Ishikawa (cell line): ENCODE results near the gene FKBP15.

Experiments used
- CEBPB ChIP-seq: IDR thresholded peaks from 2 replicates; pipeline ENCODE4 v1.6.1; 2012
- CREB1 ChIP-seq: IDR thresholded peaks from 2 replicates; pipeline ENCODE4 v1.6.1; 2012; ENCODE audit warnings: low read depth
- EGR1 ChIP-seq: IDR thresholded peaks from 2 replicates; pipeline ENCODE4 v1.6.1; 2012
- EP300 ChIP-seq: IDR thresholded peaks from 2 replicates; pipeline ENCODE4 v1.6.1; 2012; ENCODE audit warnings: borderline replicate concordance
- FOXM1 ChIP-seq: IDR thresholded peaks from 2 replicates; pipeline ENCODE4 v1.6.1; 2012; ENCODE audit warnings: low read depth, borderline replicate concordance
- NFIC ChIP-seq: IDR thresholded peaks from 2 replicates; pipeline ENCODE4 v1.6.1; 2012
- RAD21 ChIP-seq: IDR thresholded peaks from 2 replicates; pipeline ENCODE4 v1.6.1; 2012; ENCODE audit warnings: low read depth
- TAF1 ChIP-seq: IDR thresholded peaks from 2 replicates; pipeline ENCODE4 v1.6.1; 2012; ENCODE audit warnings: low read depth, mild to moderate bottlenecking
- TCF12 ChIP-seq: IDR thresholded peaks from 2 replicates; pipeline ENCODE4 v1.6.1; 2012; ENCODE audit warnings: low read depth
- TEAD4 ChIP-seq: IDR thresholded peaks from 2 replicates; pipeline ENCODE4 v1.6.1; 2012
- YY1 ChIP-seq: IDR thresholded peaks from 2 replicates; pipeline ENCODE4 v1.6.1; 2012; ENCODE audit warnings: low read depth
- ZBTB7A ChIP-seq: IDR thresholded peaks from 2 replicates; pipeline ENCODE4 v1.6.1; 2012; ENCODE audit warnings: low read depth
- TF ChIP-seq, protein P1 (sequence below): IDR thresholded peaks from 2 replicates; pipeline ENCODE4 v1.6.1; 2012; ENCODE audit warnings: low read depth, mild to moderate bottlenecking
- TF ChIP-seq, protein P2 (sequence below): IDR thresholded peaks from 2 replicates; pipeline ENCODE4 v1.6.1; 2012
- TF ChIP-seq, protein P3 (sequence below): IDR thresholded peaks from 2 replicates; pipeline ENCODE4 v1.6.1; 2012

FKBP15 gene

DNA sequence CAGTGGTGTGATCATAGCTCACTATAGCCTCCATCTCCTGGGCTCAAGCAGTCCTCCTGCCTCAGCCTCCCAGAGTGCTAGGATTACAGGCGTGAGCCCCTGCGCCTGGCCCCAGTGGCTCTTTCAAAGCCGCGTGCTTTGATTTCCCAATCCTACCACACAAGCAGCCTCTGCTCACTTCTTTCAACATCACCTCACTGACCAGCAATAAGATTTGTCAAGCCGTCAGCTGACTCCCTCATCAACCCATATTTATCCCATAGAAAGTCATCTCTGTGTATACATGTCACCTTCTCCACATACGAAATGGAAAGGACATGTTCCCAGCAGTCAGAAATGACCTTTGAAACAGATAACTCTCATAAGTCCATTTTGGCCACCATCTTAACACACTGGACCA, 44.3 kb downstream of the FKBP15 start:
- TF ChIP-seq EGR1: no peak
- TF ChIP-seq, protein P1, sequence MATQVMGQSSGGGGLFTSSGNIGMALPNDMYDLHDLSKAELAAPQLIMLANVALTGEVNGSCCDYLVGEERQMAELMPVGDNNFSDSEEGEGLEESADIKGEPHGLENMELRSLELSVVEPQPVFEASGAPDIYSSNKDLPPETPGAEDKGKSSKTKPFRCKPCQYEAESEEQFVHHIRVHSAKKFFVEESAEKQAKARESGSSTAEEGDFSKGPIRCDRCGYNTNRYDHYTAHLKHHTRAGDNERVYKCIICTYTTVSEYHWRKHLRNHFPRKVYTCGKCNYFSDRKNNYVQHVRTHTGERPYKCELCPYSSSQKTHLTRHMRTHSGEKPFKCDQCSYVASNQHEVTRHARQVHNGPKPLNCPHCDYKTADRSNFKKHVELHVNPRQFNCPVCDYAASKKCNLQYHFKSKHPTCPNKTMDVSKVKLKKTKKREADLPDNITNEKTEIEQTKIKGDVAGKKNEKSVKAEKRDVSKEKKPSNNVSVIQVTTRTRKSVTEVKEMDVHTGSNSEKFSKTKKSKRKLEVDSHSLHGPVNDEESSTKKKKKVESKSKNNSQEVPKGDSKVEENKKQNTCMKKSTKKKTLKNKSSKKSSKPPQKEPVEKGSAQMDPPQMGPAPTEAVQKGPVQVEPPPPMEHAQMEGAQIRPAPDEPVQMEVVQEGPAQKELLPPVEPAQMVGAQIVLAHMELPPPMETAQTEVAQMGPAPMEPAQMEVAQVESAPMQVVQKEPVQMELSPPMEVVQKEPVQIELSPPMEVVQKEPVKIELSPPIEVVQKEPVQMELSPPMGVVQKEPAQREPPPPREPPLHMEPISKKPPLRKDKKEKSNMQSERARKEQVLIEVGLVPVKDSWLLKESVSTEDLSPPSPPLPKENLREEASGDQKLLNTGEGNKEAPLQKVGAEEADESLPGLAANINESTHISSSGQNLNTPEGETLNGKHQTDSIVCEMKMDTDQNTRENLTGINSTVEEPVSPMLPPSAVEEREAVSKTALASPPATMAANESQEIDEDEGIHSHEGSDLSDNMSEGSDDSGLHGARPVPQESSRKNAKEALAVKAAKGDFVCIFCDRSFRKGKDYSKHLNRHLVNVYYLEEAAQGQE: no peak
- no peak for TF ChIP-seq ZBTB7A
- TF ChIP-seq RAD21: no peak
- no peak for TF ChIP-seq TAF1
- TF ChIP-seq CREB1: no peak
- no peak for TF ChIP-seq NFIC
- no peak for TF ChIP-seq FOXM1
- no peak for TF ChIP-seq YY1
- TF ChIP-seq TEAD4: no peak
- TF ChIP-seq TCF12: no peak

DNA sequence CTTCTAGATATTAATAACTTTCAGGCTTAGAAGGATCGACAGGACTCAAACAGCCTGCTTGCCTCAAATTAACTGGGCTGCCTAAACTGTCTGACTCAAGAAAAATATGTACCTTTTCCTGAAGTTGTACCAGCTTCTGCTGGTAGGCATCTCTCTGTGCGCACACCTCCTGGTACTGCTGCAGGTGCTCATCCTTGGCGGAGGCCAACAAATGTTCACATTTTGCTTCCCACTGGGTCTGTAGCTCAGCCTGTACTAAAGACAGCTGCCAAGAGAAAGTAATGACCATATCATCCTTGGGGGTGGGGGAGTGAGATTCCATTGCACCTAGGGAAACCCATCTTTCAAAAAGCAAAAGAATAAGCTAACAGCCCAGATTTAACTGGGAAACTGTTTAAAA, 47.7 kb downstream of the FKBP15 start:
- no peak for TF ChIP-seq ZBTB7A
- TF ChIP-seq YY1: no peak
- TF ChIP-seq FOXM1: no peak
- TF ChIP-seq TCF12: no peak
- TF ChIP-seq, protein P2, sequence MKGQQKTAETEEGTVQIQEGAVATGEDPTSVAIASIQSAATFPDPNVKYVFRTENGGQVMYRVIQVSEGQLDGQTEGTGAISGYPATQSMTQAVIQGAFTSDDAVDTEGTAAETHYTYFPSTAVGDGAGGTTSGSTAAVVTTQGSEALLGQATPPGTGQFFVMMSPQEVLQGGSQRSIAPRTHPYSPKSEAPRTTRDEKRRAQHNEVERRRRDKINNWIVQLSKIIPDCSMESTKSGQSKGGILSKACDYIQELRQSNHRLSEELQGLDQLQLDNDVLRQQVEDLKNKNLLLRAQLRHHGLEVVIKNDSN: no peak
- TF ChIP-seq, protein P3, sequence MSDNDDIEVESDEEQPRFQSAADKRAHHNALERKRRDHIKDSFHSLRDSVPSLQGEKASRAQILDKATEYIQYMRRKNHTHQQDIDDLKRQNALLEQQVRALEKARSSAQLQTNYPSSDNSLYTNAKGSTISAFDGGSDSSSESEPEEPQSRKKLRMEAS: no peak
- no peak for TF ChIP-seq CREB1
- TF ChIP-seq, protein P1: no peak
- no peak for TF ChIP-seq NFIC
- TF ChIP-seq EP300: no peak
- TF ChIP-seq CEBPB: no peak
- TF ChIP-seq TAF1: no peak

DNA sequence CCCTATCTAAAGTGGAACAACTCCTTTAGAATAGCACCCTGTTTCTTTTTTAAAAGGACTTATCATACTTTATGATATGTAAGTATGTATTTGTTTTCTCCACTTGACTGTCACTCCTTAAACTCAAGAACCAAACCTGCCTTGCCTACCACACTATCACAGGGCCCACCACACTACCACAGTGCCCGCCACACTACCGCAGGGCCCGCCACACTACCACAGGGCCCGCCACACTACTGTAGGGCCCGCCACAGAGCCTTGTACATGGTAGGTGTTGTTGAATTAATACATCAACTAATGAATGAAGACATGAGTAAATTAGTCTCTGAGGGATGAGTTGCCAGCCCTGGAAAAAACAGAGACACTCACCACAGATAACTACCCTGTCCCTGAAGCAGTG, 52.3 kb downstream of the FKBP15 start:
- no peak for TF ChIP-seq TCF12
- no peak for TF ChIP-seq RAD21
- TF ChIP-seq TEAD4: no peak
- no peak for TF ChIP-seq EP300
- TF ChIP-seq, protein P1: no peak
- TF ChIP-seq ZBTB7A: no peak
- no peak for TF ChIP-seq TAF1
- no peak for TF ChIP-seq NFIC
- TF ChIP-seq EGR1: no peak
- no peak for TF ChIP-seq YY1
- TF ChIP-seq, protein P3: no peak
- TF ChIP-seq CEBPB: no peak
- no peak for TF ChIP-seq CREB1
- TF ChIP-seq FOXM1: no peak
- TF ChIP-seq, protein P2: no peak

DNA sequence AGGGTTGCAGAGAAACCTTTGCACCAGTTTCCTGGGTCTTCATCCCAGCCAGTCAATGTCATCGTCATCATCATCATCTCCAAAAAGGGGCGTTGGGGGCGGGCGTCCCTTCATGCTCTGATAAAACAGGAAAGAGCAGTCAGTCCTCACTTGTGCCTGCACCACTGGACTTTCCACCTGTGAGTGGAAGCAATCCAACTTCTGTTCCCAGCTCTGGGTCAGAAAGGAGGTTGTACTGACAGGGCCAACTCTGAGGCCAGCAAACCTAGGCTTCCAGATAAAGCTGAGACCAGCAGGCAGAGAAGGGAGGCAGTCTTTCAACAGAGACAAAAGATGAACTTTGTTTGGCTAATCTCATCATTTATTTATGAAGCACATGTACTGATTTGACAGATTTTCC, 55.0 kb downstream of the FKBP15 start:
- TF ChIP-seq, protein P1: no peak
- TF ChIP-seq NFIC (no peak), RAD21 (no peak), CEBPB (no peak), EGR1 (no peak), CREB1 (no peak), TAF1 (no peak), YY1 (no peak), TEAD4 (no peak), EP300 (no peak), TCF12 (no peak), FOXM1 (no peak)
- TF ChIP-seq, protein P2: no peak
- TF ChIP-seq, protein P3: no peak
